Spleen (tissue), 7 donors: Measurements from ENCODE around the gene JPH4.

ENCODE experiments used
- POLR2AphosphoS5 ChIP-seq, 3 donors: sonication (generic); formaldehyde crosslinking; IDR thresholded peaks; one replicate each; pipeline ENCODE4 v1.5.1; 2017; ENCODE audit warnings: antibody characterized with exemption in 3 of 3
- TF ChIP-seq, protein P1 (sequence below), 11 experiments: fragments of 200-600 bp in 7 of 11; fragments of 450-650 bp in 4 of 11; sonication (generic) in 4 of 11; IDR thresholded peaks in 8 of 11; conservative IDR thresholded peaks in 3 of 11; 1 replicate in 7 of 11; 2 replicates in 4 of 11; pipeline versions ENCODE4 v1.4.0 to v1.8.0; 2016 to 2021; ENCODE audit warnings: antibody characterized with exemption in 11 of 11, inconsistent platforms in 4 of 11, mild to moderate bottlenecking in 1 of 11
- donor health status: DM: no; HTN: no; CAD: no; lungs with moderate emphysema.
- donor health status: DM: no; HTN: no; CAD: no.
- donor health status: DM: no; HTN: no; CAD: no.

DNA sequence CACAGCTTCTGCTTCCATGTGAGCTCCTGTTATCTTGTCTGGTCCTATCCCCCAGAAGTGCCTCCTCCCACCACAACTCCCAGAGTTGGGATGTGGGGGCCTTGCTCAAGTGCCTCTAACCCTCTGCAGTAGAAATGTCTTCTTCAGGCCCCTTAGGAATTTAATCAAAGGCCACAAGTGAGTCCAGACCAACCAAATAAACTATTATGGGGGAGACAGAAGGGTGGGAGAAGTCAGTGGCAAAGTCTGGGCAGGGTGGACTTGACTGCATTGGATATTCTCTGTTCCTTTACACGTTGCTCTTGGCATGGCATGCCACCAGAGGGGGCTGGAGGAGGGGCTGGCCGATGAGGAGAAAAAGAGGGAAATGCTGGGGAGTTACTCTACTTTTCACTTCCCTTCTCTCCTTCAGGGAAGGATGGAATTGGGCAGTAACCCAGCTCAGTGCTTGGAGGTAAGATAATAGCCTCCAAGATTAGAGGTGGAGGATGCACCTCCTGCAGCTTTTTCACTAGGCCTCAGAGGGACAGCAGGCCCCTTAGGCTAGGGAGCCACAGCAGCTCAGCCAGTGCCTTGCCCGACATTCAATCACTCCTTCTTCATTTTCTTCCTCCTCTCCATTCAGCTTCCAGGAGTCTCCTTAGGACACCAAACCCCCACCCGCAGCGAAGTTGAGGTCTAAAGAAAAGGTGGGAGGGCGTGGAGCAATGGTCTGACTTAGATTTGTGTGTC lies 9.8 kb downstream of the JPH4 start:
- TF ChIP-seq, protein P1, sequence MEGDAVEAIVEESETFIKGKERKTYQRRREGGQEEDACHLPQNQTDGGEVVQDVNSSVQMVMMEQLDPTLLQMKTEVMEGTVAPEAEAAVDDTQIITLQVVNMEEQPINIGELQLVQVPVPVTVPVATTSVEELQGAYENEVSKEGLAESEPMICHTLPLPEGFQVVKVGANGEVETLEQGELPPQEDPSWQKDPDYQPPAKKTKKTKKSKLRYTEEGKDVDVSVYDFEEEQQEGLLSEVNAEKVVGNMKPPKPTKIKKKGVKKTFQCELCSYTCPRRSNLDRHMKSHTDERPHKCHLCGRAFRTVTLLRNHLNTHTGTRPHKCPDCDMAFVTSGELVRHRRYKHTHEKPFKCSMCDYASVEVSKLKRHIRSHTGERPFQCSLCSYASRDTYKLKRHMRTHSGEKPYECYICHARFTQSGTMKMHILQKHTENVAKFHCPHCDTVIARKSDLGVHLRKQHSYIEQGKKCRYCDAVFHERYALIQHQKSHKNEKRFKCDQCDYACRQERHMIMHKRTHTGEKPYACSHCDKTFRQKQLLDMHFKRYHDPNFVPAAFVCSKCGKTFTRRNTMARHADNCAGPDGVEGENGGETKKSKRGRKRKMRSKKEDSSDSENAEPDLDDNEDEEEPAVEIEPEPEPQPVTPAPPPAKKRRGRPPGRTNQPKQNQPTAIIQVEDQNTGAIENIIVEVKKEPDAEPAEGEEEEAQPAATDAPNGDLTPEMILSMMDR (IDR thresholded peaks at IDR 0.05 in 8 of 11, conservative IDR thresholded peaks at IDR 0.05 in 3 of 11): peak in 5 of 11 experiments; percentile 23 to 40 (median 31)
- no peak for TF ChIP-seq POLR2AphosphoS5 (IDR thresholded peaks at IDR 0.05)
